HepG2 (cell line): ENCODE data around the gene SETD1B. TPM values are rescaled to one million over a fixed set of nuclear protein-coding genes. Genes with fewer than 3 reads are reported as not detected.

ENCODE experiments used
- ARID2 ChIP-seq: sonication (generic); formaldehyde crosslinking; IDR thresholded peaks from 2 replicates; pipeline ENCODE4 v1.8.1; 2022; ENCODE audit warnings: mild to moderate bottlenecking, missing genetic modification reagents, borderline replicate concordance
- DPF2 ChIP-seq: sonication (generic); formaldehyde crosslinking; IDR thresholded peaks from 2 replicates; pipeline ENCODE4 v1.4.0; 2020; ENCODE audit warnings: mild to moderate bottlenecking, low read depth, missing genetic modification reagents, borderline replicate concordance
- EEA1 ChIP-seq: sonication (generic); formaldehyde crosslinking; IDR thresholded peaks from 2 replicates; pipeline ENCODE4 v1.5.1; 2020; ENCODE audit warnings: mild to moderate bottlenecking, missing genetic modification reagents, borderline replicate concordance
- FUBP1 ChIP-seq: sonication (generic); formaldehyde crosslinking; IDR thresholded peaks from 2 replicates; pipeline ENCODE4 v1.5.1; 2020; ENCODE audit warnings: missing genetic modification reagents, mild to moderate bottlenecking, borderline replicate concordance
- GABPB1 ChIP-seq: IDR thresholded peaks from 2 replicates; pipeline ENCODE4 v1.6.1; 2016; ENCODE audit warnings: mild to moderate bottlenecking, missing genetic modification reagents, moderate library complexity, missing compliant biosample characterization
- HINFP ChIP-seq: sonication (generic); formaldehyde crosslinking; IDR thresholded peaks from 2 replicates; pipeline ENCODE4 v1.4.0; 2020; ENCODE audit warnings: low read depth, mild to moderate bottlenecking, missing genetic modification reagents
- MIXL1 ChIP-seq: IDR thresholded peaks from 2 replicates; pipeline ENCODE4 v1.6.1; 2016
- MTA1 ChIP-seq: sonication (generic); formaldehyde crosslinking; IDR thresholded peaks from 2 replicates; pipeline ENCODE4 v1.4.0; 2020; ENCODE audit warnings: missing genetic modification reagents, mild to moderate bottlenecking, borderline replicate concordance
- PHF8 ChIP-seq: sonication (generic); formaldehyde crosslinking; IDR thresholded peaks from 2 replicates; pipeline ENCODE4 v1.5.0; 2020; ENCODE audit warnings: missing genetic modification reagents
- PITX1 ChIP-seq: sonication (generic); formaldehyde crosslinking; IDR thresholded peaks from 2 replicates; pipeline ENCODE4 v1.5.1; 2020; ENCODE audit warnings: mild to moderate bottlenecking, missing genetic modification reagents
- POLR2AphosphoS5 ChIP-seq: IDR thresholded peaks from 2 replicates; pipeline ENCODE4 v1.6.1; 2012; ENCODE audit warnings: low read depth, low read length
- RARA ChIP-seq: IDR thresholded peaks from 2 replicates; pipeline ENCODE4 v1.6.1; 2016; ENCODE audit warnings: missing genetic modification reagents, missing compliant biosample characterization
- RELA ChIP-seq: sonication (generic); formaldehyde crosslinking; IDR thresholded peaks from 2 replicates; pipeline ENCODE4 v1.4.0; 2020; ENCODE audit warnings: missing genetic modification reagents
- STAT5B ChIP-seq: sonication (generic); formaldehyde crosslinking; IDR thresholded peaks from 2 replicates; pipeline ENCODE4 v1.4.0; 2020; ENCODE audit warnings: missing genetic modification reagents
- THAP9 ChIP-seq: sonication (generic); formaldehyde crosslinking; IDR thresholded peaks from 2 replicates; pipeline ENCODE4; 2020; ENCODE audit warnings: missing genetic modification reagents, mild to moderate bottlenecking, borderline replicate concordance
- TOE1 ChIP-seq: sonication (generic); formaldehyde crosslinking; IDR thresholded peaks from 2 replicates; pipeline ENCODE4 v1.4.0; 2020; ENCODE audit warnings: mild to moderate bottlenecking, missing genetic modification reagents
- ZNF12 ChIP-seq: sonication (generic); formaldehyde crosslinking; IDR thresholded peaks from 2 replicates; pipeline ENCODE4 v1.5.0; 2020; ENCODE audit warnings: missing genetic modification reagents
- ZNF235 ChIP-seq: sonication (generic); formaldehyde crosslinking; IDR thresholded peaks from 2 replicates; pipeline ENCODE4 v1.8.1; 2023; ENCODE audit warnings: mild to moderate bottlenecking, missing genetic modification reagents, borderline replicate concordance
- ZNF260 ChIP-seq: sonication (generic); formaldehyde crosslinking; IDR thresholded peaks from 2 replicates; pipeline ENCODE4 v1.4.0; 2020; ENCODE audit warnings: missing genetic modification reagents, low read depth, mild to moderate bottlenecking, borderline replicate concordance
- ZNF280B ChIP-seq: sonication (generic); formaldehyde crosslinking; IDR thresholded peaks from 2 replicates; pipeline ENCODE4 v1.5.0; 2020; ENCODE audit warnings: missing genetic modification reagents, mild to moderate bottlenecking, borderline replicate concordance
- ZNF768 ChIP-seq: sonication (generic); formaldehyde crosslinking; IDR thresholded peaks from 2 replicates; pipeline ENCODE4 v1.4.0; 2020; ENCODE audit warnings: missing genetic modification reagents
- polyA plus RNA-seq, 8 experiments: library from polyadenylated mRNA; depleted of rRNA in 3 of 8; stranded (reverse) in 7 of 8; unstranded in 1 of 8; fragments of >200 nt; fragmentation: Illumina TruSeq in 4 of 8; extraction: Trizol in 4 of 8; gene quantifications; 2 replicates each; pipeline versions ENCODE4 v1.2.1 to v1.2.3, GENCODE V29; 2011 to 2016; ENCODE audit warnings: low read depth in 4 of 8, missing spikeins in 1 of 8, mixed read lengths in 1 of 8; ENCODE audit not compliant: insufficient read depth in 1 of 8
- total RNA-seq, 5 experiments: library from RNA; depleted of rRNA; stranded (reverse); fragments of >200 nt; fragmentation: Illumina TruSeq; extraction: Trizol; gene quantifications; 2 replicates each; pipeline ENCODE4 v1.2.3, GENCODE V29; 2016; ENCODE audit warnings: low read depth in 1 of 5

SETD1B gene
- total and polyA plus RNA-seq, 2 of the 13 experiments (the other 11 are each of a cell fraction or from before 2014, with no cell fraction given) = 1.1 to 1.4 TPM

- TF ChIP-seq EEA1 (CRISPR knock-in tag) (no peak), ARID2 (CRISPR knock-in tag) (0 out of 2 replicates have a peak, but pooled peaks have one; percentile 66), RARA (CRISPR knock-in tag) (no peak), PITX1 (CRISPR knock-in tag) (peak; percentile 53; the same call in 1 of the 2 replicates), POLR2AphosphoS5 (peak; percentile 97), ZNF260 (CRISPR knock-in tag) (no peak), PHF8 (peak; percentile 71), MTA1 (CRISPR knock-in tag) (peak; percentile 64; the same call in 1 of the 2 replicates), HINFP (peak; percentile 48; the same call in 1 of the 2 replicates), ZNF280B (peak; percentile 53; the same call in 1 of the 2 replicates), RELA (CRISPR knock-in tag) (no peak), STAT5B (CRISPR knock-in tag) (peak; percentile 45; the same call in 1 of the 2 replicates), TOE1 (CRISPR knock-in tag) (no peak), MIXL1 (CRISPR knock-in tag) (peak; percentile 76), DPF2 (CRISPR knock-in tag) (no peak), THAP9 (CRISPR knock-in tag) (peak; percentile 46; the same call in 1 of the 2 replicates), ZNF235 (CRISPR knock-in tag) (no peak), FUBP1 (no peak), ZNF12 (CRISPR knock-in tag) (no peak), ZNF768 (CRISPR knock-in tag) (peak; percentile 2; the same call in 1 of the 2 replicates), GABPB1 (peak; percentile 72)
Measured at GRCh38 chr12:121802843-121803698, 738 bp upstream of the SETD1B start (continued).
